HG02678 (cell line): ENCODE data around the gene IL20RA.
A peak's percentile ranks its signal among the peaks of the same experiment; 100 is the strongest.
"Not testable (repeated sequence)": the region's sequence is repeated elsewhere in the genome, so short reads cannot be mapped to it uniquely, and the experiment has no call there.

Experiments
- ATAC-seq: cut with Tn5 transposase; IDR thresholded peaks from one replicate; pipeline ENCODE4 v1.9.1; 2021; ENCODE audit warnings: mild to moderate bottlenecking, moderate library complexity; ENCODE audit not compliant: unreplicated experiment

Gene IL20RA, protein sequence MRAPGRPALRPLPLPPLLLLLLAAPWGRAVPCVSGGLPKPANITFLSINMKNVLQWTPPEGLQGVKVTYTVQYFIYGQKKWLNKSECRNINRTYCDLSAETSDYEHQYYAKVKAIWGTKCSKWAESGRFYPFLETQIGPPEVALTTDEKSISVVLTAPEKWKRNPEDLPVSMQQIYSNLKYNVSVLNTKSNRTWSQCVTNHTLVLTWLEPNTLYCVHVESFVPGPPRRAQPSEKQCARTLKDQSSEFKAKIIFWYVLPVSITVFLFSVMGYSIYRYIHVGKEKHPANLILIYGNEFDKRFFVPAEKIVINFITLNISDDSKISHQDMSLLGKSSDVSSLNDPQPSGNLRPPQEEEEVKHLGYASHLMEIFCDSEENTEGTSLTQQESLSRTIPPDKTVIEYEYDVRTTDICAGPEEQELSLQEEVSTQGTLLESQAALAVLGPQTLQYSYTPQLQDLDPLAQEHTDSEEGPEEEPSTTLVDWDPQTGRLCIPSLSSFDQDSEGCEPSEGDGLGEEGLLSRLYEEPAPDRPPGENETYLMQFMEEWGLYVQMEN

DNA sequence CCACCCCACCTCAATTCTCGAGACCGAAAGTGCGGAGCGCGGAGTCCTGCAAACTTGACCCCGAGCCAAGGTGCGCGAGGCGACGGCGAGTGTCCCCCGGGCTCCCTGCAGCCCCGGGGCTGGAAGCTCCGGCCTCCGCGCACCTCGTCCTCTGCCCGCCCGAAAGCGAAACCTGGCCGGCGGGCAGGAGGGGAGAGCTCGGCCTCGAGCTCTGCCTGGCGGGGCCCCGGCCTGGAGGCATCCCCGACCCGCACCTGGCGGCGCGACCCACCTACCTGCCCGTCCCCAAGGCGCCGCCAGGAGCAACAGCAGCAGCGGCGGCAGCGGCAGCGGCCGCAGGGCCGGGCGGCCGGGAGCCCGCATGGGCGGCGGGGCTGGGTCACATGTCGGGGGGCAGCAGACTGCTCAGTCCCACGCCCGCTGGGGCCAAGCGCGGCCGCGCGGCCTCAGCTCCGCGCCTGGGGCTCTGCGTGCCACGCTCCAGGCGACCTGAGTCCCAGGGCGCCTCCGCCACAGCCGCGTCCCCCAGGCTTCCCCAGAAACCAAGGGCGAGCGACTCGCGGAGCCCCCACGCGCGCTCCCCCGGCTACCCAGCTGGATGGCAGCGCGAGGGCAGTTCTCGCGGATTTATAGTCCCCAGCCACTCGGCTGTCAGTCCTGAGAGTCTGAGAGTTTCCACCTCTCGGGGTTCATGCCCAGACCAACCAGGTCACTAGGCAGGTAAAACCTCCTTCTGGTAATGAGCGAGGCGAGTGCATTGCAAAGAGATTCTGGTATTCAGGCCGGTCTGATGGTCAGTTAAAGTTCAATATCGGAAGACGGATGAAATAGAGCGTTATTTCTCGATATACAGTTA is at the start of gene IL20RA:
IL20RA (minus strand) TSS at position 600 of the 856 bp plus-strand sequence; CDS start at position 363, 237 bp downstream.
- no peak for ATAC-seq

DNA sequence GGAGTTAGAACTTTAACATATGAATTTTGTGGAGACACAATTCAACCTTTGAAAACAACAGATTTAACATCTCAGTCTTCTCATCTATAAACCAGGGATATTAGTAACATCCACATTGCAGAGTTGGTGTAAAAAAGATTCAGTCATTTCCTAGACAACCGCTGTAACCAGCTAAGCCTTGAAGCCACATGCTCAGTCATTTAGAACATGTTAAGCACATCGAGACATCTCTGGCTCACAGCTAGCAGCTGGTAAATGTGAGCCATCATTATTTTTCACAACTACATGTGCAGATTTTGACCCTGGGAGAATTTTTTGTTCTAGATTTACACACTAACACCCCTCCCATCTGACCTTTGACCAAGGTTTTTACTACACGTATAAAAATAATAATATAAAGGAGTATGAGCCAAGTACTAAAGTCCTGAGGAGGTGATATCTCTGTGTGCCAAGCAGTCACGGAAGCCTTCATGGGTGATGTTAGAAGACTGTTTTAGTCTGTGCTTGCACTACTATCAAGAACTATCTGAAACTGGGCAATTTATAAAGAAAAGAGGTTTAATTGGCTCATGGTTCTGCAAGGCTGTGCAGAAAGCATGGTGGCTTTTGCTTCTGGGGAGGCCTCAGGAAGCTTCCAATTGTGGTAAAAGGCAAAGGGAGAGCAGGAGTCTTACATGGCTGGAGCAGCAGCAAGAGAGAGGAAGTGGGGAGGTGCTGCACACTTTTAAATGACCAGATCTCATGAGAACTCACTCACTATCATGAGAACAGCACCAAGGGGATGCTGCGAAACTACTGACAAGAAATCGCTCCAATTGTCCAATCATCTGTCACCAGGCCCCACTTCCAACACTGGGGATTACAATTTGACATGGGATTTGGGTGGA is 48.7 kb upstream of the IL20RA start:
- no peak for ATAC-seq

DNA sequence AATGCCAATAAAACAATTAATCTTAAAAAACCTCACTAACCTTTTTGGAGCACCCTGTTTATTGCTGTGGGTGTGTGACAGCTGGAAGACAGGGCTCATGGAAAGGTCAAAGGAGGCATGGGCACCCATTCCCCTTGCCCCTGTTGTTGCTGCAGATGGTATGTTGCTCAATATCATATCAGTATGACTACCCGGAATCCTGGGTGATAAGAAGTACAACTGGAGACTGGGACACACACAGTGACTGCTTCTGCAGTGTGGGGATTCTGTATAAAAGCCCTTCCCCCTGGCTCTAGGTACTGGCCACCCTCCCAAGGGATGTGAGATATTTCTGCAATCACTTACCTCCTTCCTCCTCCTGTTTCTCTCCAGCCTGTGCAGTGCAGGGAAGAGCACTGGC is 47.3 kb upstream of the IL20RA start:
- no peak for ATAC-seq

DNA sequence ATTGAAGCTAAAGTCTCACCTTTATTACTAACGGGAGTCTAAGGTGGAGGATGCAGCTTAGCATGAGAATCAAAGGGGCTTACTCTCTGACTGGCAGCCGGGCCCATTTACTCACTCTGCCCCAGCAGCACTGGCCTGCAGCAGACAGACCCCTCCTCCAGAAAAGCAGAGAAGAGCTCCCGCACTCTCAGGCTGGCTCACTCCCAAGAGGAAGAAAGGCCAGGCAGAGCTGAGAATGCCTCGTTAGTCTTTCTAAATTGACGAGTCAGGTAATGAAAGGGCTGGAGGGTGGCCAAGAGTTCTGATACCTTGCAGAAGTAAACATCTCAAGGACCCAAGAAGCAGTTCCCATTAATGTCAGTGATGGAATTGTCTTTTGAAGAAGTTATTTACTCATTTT is 44.5 kb upstream of the IL20RA start:
- ATAC-seq, result no peak

DNA sequence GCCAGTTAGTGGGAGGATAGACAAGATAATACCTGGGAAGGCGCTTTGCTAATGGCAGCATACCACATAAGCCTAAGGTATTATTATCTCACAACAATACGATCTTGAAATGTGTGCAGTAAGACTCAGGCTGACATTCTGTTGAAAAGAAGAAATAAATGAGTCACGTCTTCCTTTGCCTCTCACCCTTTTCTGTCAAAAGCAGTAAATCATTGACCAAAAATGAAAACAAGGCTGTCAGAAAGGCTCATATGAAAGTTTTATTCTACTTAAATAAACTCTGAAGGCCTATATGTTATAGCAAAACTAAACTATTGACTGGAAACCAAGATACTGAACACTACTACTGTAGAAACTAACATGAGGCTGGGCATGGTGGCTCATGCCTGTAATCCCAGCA is 43.1 kb upstream of the IL20RA start:
- ATAC-seq, result peak; percentile 61

DNA sequence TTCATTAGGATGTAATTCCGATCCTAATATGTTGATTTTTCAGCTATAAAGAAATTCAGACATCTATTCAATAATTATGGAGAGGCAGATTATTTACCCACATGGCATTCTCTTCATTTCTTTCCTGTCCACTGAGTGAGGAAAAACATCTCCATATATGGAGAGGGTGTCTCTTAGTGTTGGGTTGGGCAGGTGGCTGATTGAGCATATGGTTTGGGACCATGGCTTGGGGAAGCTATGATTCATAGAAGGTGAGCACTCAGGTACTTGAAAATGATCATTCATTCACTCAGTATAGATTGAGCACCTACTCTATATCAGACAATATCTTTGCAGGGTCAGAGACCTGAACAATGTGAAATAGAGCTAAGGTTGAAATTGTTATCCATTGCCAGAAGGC is 41.3 kb upstream of the IL20RA start:
- ATAC-seq, result no peak

DNA sequence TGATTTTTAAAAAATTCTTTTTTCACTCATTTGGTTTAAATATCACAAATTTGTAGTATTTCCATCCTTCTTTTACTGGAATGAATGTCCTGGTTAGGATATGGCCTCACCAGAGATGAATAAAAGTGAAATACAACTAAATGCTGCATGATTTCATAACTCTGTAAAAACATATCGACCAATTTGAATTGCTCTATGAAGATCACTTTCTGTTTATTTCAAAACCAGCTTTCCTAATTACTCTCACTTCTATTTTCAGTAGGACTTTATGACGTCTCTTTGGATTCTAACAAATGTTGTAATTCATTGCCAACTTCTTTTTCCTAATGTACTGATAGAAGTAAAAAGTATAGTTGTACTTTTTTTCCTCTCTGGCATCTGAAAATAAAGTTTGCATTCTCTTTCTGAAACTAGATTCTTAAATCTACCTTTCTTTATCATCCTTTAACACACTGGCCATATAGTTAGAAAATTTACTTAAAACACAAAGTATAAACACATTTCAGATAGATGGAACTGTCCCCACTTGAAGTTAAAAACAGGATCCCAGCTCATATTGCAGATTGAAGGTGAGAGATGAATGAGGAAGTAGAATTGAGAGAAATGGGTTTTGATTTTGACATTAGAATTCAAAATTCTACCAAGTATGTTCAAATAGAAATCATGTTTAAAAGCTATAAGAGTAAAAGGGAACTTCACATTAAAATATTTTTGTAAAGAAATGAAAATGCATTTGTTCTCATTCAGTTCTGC is 40.3 kb upstream of the IL20RA start:
- no peak for ATAC-seq

DNA sequence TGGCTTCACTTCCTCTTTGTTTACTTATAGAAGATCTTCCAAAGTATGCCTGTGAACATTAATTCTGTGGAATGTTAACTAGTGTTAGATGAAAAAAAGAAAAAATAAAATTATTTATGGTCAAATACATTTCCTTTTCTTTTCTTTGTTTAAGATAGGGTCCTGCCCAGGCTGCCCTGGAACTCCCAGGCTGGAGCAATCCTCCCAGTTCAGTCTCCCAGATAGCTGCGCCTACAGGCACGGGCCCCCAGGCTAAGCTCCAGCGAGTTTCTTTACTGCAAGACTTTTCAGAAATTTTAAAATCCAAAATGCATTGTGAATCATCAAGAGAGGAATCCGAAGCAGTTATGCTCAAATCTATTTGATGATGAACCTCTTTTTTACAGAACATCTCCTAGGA is 39.3 kb upstream of the IL20RA start:
- no peak for ATAC-seq

DNA sequence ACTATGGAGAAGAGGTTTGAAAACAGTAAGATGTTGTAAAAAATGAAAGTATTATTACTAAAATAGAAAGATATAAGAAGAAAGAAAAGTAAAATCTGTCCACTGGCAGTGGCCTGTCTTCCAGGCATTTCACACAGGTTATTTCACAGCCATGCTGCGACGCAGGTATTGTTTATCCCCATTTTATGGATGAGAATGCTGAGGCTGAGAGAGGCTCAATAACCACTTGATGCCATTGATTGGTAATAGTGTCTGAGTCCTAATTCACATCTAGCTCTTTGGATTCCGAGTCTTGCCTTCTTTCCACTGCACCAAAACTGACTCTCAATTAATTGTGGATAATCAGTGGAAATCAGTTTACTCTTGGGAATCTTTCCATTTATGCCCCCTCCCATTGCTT is 37.2 kb upstream of the IL20RA start:
- ATAC-seq, result no peak

DNA sequence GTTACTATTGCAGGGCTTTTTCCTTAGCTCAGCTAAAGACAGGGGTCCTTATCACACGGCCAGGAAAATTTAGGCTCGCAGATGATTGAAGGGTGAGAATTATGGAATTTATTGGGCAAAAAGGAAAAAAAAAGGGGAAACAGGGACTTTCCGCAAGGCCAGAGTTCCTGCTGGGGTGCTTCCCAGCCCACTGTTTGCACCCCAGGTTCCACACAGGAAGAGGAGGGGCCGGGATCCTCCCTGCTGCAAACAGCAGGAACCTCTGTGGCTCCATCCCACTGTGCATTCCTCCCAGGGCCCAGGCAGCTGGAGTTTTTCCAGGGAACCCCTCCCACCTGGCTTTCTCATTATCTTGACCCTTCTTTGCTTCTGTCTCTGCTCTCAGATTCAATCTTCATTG is 35.9 kb upstream of the IL20RA start:
- no peak for ATAC-seq

DNA sequence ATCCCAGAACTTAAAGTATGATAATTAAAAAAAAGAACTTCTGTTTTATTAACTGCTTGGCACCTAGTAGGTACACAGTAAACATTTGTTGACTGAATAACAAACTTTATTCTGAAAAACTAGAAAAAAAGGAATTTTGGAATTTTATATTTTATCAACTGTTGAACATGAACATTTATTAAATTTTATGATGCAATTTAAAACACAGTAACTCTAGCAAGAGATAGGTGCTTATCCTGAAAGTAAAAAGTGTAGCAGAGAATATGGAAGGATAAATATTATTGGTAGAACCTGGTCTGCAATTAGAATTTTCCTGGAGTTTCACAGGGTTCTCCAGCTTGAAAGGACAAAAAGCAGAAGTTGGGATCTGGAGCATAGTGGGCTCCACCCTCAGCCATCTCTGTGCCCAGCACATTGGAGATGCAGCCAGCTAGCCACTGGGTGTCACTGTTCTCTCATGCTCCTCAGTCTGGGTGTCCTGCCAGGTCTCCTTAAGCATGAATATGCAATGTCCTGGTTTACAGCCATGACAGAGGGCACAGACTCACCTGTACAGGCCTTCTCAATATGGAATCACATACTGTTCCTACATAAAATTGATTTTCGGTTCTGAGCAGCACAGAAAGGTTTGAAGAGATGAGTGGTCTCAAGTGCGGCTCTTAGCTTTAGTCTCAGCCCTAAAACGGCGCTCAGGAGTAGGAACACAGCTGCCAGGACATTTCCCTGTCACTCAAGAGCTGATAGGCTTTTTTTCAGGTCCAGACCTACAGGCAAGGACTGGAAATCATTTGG is 31.7 kb upstream of the IL20RA start:
- peak; percentile 100 for ATAC-seq

DNA sequence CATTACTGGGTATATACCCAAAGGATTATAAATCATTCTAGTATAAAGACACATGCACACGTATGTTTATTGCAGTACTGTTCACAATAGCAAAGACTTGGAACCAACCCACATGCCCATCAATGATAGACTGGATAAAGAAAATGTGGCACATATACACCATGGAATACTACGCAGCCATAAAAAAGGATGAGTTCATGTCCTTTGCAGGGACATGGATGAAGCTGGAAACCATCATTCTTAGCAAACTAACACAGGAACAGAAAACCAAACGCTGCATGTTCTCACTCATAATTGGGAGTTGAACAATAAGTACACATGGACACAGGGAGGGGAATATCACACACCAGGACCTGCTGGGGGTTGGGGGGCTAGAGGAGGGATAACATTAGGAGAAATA is 31.0 kb upstream of the IL20RA start:
- ATAC-seq, result not testable (repeated sequence)

DNA sequence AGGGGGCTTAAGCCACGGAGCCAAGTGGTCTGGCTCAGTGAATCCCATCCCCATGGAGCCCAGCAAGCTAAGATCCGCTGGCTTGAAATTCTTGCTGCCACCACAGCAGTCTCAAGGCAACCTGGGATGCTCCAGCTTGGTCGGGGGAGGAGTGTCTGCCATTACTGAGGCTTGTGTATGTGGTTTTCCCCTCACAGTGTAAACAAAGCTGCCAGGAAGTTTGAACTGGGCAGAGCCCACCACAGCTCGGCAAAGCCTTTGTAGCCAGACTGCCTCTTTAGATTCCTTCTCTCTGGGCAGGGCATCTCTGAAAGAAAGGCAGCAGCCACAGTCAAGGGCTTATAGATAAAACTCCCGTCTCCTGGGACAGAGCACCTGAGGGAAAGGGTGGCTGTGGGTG is 25.5 kb upstream of the IL20RA start:
- ATAC-seq, result no peak

DNA sequence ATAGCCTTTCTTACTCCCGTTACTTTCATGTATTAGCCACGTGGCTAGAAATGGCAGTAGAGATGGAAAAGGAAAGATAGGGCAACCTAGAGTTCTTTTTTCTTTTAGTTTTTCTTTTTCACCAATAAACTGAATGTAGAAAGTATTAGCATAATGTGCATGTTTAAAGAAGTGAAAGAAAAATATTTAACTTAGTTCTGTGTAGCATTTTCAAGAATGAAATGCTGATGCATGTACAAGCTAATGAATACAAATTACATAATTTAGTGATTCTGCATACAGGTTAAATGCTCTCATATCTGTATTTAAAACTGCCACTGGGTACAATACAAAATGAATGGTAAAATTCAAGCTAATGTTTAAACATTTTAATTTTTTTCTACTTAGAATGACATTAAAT is 22.6 kb upstream of the IL20RA start:
- ATAC-seq, result no peak

DNA sequence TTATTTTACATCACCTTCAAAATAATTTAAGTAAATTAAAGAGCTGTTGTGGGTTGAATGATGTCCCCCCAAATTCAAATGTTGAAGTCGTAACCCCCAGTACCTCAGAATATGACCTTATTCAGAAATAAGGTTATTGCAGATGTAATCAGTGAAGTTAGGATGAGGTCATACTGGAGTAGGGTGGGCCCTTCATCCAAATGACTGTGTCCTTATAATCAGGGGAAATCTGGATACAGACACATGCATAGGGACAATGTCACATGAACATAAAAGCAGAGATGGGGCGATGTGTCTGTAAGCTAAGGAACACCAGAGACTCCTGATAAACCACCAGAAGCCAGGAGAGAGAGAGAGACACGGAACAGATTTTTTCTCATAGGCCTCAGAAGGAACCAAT is 13.3 kb upstream of the IL20RA start:
- ATAC-seq, result no peak

DNA sequence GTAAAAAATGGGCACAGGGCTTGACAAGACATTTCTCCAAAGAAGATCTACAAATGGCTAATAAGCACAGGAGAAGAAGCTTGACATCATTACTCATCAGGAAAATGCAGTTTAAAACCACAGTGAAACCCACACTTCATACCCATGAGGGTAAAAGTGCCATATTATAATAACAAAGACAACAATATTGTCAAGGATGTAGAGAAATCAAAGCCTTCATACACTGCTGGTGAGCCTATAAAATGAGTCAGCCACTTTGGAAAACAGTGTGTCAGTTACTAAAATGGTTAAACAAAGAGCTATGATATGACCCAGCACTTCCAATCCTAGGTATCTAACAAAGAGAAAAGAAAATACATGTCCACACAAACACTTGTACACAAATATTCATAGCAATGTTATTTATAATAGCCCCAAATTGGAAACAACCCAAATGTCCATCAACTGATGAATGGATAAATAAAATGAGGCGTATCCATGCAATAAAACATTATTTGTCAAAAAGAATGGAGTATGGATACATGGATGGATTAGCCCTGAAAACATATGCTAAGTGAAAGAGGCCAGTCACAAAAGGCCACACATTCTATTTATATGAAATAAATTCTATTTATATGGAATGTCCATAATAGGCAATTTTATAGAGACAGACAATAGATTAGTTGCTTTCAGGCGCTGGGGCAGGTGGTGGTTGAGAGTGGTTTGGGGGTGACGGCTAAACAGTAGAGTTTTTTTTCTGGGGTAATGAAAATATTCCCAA is 11.5 kb upstream of the IL20RA start:
- no peak for ATAC-seq

DNA sequence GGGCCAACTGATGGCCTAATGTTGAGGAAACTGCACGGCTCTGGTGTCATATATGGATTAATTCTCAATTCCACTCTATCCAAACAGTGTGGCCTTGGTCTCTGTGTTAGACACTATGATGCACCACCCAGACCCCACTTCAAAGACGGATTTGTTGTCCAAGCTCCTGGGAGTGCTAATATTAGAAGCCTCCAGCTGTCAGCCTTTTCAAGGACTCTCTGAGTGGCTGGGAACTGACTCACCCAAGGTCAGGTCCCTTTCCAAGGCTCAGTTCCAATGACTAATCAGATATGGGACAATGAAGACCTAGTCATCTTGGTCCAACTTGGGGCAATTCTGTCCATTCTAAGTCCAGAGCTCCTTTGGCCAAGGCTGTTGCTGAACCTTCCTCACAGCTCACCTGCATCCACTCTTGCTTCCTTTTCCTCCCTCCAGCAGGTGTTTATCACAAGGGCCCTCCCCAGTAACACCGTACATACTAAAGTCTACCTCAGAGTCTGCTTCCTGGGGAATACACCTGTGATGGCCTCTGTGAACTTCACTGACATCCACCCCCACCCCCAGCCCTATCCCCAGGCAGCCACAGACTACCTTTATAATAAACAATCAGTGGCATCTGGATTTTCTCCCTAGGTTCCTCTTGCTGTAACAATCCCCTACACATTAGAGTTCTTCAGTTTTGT is 7.2 kb upstream of the IL20RA start:
- ATAC-seq, result no peak

DNA sequence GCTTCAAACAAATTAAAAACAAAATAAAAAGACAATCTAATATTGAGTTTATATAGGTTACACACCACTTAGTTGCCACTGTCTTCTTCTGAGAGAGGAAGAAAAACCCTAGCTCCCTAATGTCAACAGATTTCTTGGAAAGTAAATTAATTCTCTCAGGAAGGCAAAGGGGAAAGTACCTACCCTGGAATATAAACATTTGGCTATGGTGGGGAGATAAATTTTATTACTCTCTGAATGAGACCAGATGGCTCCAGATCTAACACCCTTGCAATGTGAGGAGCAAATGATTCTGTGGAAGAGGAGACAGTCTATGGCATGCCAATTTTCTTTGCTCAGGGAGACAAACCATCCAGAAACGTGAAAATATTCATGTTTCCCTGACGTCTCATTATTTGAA is 4.3 kb upstream of the IL20RA start:
- no peak for ATAC-seq
